ENCODE data around the gene KCNG4.
A peak's percentile ranks its signal among the peaks of the same experiment; 100 is the strongest.

KCNG4 gene

GRCh38 chr16:84182680-84183571, 56.9 kb downstream of the KCNG4 start:
- DNase-seq, result no peak

- DNase-seq, result no peak
Observed at GRCh38 chr16:84182104-84182503, 57.7 kb downstream of the KCNG4 start.

GRCh38 chr16:84181144-84181915, 58.5 kb downstream of the KCNG4 start:
- no peak for DNase-seq

GRCh38 chr16:84180519-84181140, 59.2 kb downstream of the KCNG4 start:
- DNase-seq, result no peak

GRCh38 chr16:84179612-84180320, 60.0 kb downstream of the KCNG4 start:
- DNase-seq, result no peak

- no peak for DNase-seq
Observed at GRCh38 chr16:84178892-84179611, 60.8 kb downstream of the KCNG4 start.

GRCh38 chr16:84178146-84178765, 61.6 kb downstream of the KCNG4 start:
- no peak for DNase-seq

- no peak for DNase-seq
Observed at GRCh38 chr16:84177741-84178073, 62.1 kb downstream of the KCNG4 start.

- no peak for DNase-seq
Observed at GRCh38 chr16:84176192-84177053, 63.4 kb downstream of the KCNG4 start.

- DNase-seq, result peak; percentile 0
Observed at GRCh38 chr16:84175350-84176081, 64.3 kb downstream of the KCNG4 start.

- no peak for DNase-seq
Observed at GRCh38 chr16:84174396-84174795, 65.4 kb downstream of the KCNG4 start.

GRCh38 chr16:84169765-84170310, 70.0 kb downstream of the KCNG4 start:
- DNase-seq, result no peak

All from NCI-H2029 (cell line).